H1 (cell line): ENCODE results near the gene CCNT1. TPM values are rescaled to one million over a fixed set of nuclear protein-coding genes. Genes with fewer than 3 reads are reported as not detected.

ENCODE experiments used
- CTCF ChIA-PET: fragments of 300-600 bp; sonication (Branson Sonifier 250); formaldehyde crosslinking; loops from one replicate; lab custom pipeline; 2021; ENCODE audit not compliant: partially characterized antibody; lab: Charles Lee
- POLR2A ChIA-PET: fragments of 300-600 bp; sonication (Branson Sonifier 250); formaldehyde crosslinking; loops from one replicate; lab custom pipeline; 2021; ENCODE audit warnings: inconsistent platforms; ENCODE audit not compliant: partially characterized antibody; lab: Charles Lee
- DNase-seq, 2 experiments: peaks; one replicate each; pipeline versions ENCODE4 v3.0.0 to v3.0.0-alpha.2; 2010 to 2022; ENCODE audit warnings: low spot score in 2 of 2, low read depth in 1 of 2, mixed read lengths in 1 of 2
- FAIRE-seq: peaks from 2 replicates; lab custom pipeline; 2011; peaks lifted over from hg19 to GRCh38; lab: Jason Lieb, UNC
- H2AFZ ChIP-seq: 2 replicates; pipeline ENCODE4 v1.8.1; 2012; ENCODE audit warnings: low read length, inconsistent platforms
- H2AK5ac ChIP-seq: 2 replicates; pipeline ENCODE4 v1.6.1; 2013; ENCODE audit warnings: low read depth, low read length
- H2BK120ac ChIP-seq: replicated peaks from 2 replicates; pipeline ENCODE3; 2013; ENCODE audit warnings: low read depth, low read length, inconsistent platforms
- H2BK12ac ChIP-seq: 2 replicates; pipeline ENCODE4 v1.6.1; 2013; ENCODE audit warnings: low read depth, low read length
- H2BK15ac ChIP-seq: 2 replicates; pipeline ENCODE4 v1.6.1; 2013; ENCODE audit warnings: low read length
- H2BK20ac ChIP-seq: 2 replicates; pipeline ENCODE4 v1.6.1; 2013; ENCODE audit warnings: low read length
- H2BK5ac ChIP-seq: 2 replicates; pipeline ENCODE4 v1.6.1; 2013; ENCODE audit warnings: low read depth, low read length
- H3K14ac ChIP-seq: 2 replicates; pipeline ENCODE4 v1.6.1; 2013; ENCODE audit warnings: inconsistent platforms; ENCODE audit not compliant: insufficient read length
- H3K18ac ChIP-seq: 2 replicates; pipeline ENCODE4 v1.6.1; 2013; ENCODE audit warnings: low read length; ENCODE audit errors: extremely low read depth
- H3K23ac ChIP-seq: 2 replicates; pipeline ENCODE4 v1.6.1; 2013; ENCODE audit warnings: inconsistent platforms; ENCODE audit not compliant: insufficient read length
- H3K23me2 ChIP-seq: 2 replicates; pipeline ENCODE4 v1.6.1; 2013; ENCODE audit warnings: low read depth, low read length
- H3K27ac ChIP-seq: 2 replicates; pipeline ENCODE4 v1.6.1; 2011; ENCODE audit warnings: low read depth, low read length, inconsistent platforms
- H3K27me3 ChIP-seq, 4 experiments: replicated peaks in 1 of 4; 1 replicate in 1 of 4; 2 replicates in 3 of 4; pipeline versions ENCODE4 v1.6.1 to v1.8.1; 2011 to 2013; ENCODE audit warnings: low read length in 3 of 4, mild to moderate bottlenecking in 3 of 4, inconsistent platforms in 2 of 4, mixed read lengths in 2 of 4, moderate library complexity in 1 of 4; ENCODE audit not compliant: control insufficient read depth in 3 of 4, insufficient read depth in 3 of 4; ENCODE audit errors: extremely low read depth in 1 of 4
- H3K36me3 ChIP-seq, 4 experiments: 2 replicates each; pipeline versions ENCODE4 v1.6.1 to v1.8.1; 2011 to 2013; ENCODE audit warnings: mild to moderate bottlenecking in 4 of 4, low read length in 3 of 4, moderate library complexity in 2 of 4, control low read depth in 1 of 4, inconsistent platforms in 1 of 4; ENCODE audit not compliant: insufficient read depth in 4 of 4, control insufficient read depth in 2 of 4
- H3K4ac ChIP-seq: replicated peaks from 2 replicates; pipeline ENCODE3; 2013; ENCODE audit warnings: low read length, low read depth, mixed read lengths, inconsistent platforms; ENCODE audit not compliant: insufficient read length
- H3K4me1 ChIP-seq, 4 experiments: replicated peaks in 1 of 4; 1 replicate in 1 of 4; 2 replicates in 3 of 4; pipeline versions ENCODE4 v1.6.1 to v1.8.1; 2011 to 2013; ENCODE audit warnings: low read length in 3 of 4, inconsistent platforms in 2 of 4, mixed read lengths in 1 of 4; ENCODE audit not compliant: insufficient read depth in 4 of 4, control insufficient read depth in 3 of 4
- H3K4me2 ChIP-seq, 2 experiments: 2 replicates each; pipeline versions ENCODE4 v1.6.1 to v1.8.1; 2011 to 2013; ENCODE audit warnings: low read depth in 2 of 2, low read length in 2 of 2, control low read depth in 1 of 2, inconsistent platforms in 1 of 2, mild to moderate bottlenecking in 1 of 2; ENCODE audit not compliant: insufficient read depth in 1 of 2
- H3K4me3 ChIP-seq, 4 experiments: fragments of 200-600, 300-600 bp in 1 of 4; sonication (generic), shearing (Covaris generic), sonication (Bioruptor Twin) in 1 of 4; 2 replicates each; pipeline versions ENCODE4 v1.5.1 to v1.8.1; 2011 to 2016; ENCODE audit warnings: low read length in 4 of 4, low read depth in 3 of 4, control low read depth in 2 of 4, inconsistent platforms in 2 of 4, mild to moderate bottlenecking in 2 of 4, mixed read lengths in 1 of 4, moderate library complexity in 1 of 4; ENCODE audit not compliant: insufficient read depth in 2 of 4; ENCODE audit errors: extremely low read depth in 1 of 4
- H3K56ac ChIP-seq: replicated peaks from 2 replicates; pipeline ENCODE3; 2013; ENCODE audit warnings: low read depth, mild to moderate bottlenecking, mixed read lengths, low read length, inconsistent platforms; ENCODE audit not compliant: insufficient read length
- H3K79me1 ChIP-seq: 2 replicates; pipeline ENCODE4 v1.6.1; 2013; ENCODE audit warnings: low read depth, low read length, control low read depth
- H3K79me2 ChIP-seq, 2 experiments: 2 replicates each; pipeline versions ENCODE4 v1.6.1 to v1.8.1; 2012 to 2013; ENCODE audit warnings: low read length in 2 of 2, mild to moderate bottlenecking in 2 of 2, inconsistent platforms in 1 of 2; ENCODE audit not compliant: insufficient read depth in 2 of 2, control insufficient read depth in 1 of 2
- H3K9ac ChIP-seq, 4 experiments: replicated peaks in 1 of 4; 1 replicate in 1 of 4; 2 replicates in 3 of 4; pipeline versions ENCODE4 v1.6.1 to v1.8.1; 2011 to 2013; ENCODE audit warnings: low read depth in 3 of 4, low read length in 3 of 4, control low read depth in 2 of 4, mild to moderate bottlenecking in 2 of 4, moderate library complexity in 2 of 4, inconsistent platforms in 1 of 4; ENCODE audit errors: extremely low read depth in 1 of 4
- H3K9me3 ChIP-seq, 2 experiments: 2 replicates each; pipeline versions ENCODE4 v1.6.1 to v1.8.1; 2012 to 2013; ENCODE audit warnings: mild to moderate bottlenecking in 2 of 2, moderate library complexity in 2 of 2, control low read depth in 1 of 2, inconsistent platforms in 1 of 2, low read depth in 1 of 2, low read length in 1 of 2, mixed read lengths in 1 of 2; ENCODE audit not compliant: insufficient read depth in 2 of 2
- H4K20me1 ChIP-seq, 2 experiments: replicated peaks in 1 of 2; 2 replicates each; pipeline versions ENCODE3 to v1.8.1; 2011 to 2013; ENCODE audit warnings: inconsistent platforms in 2 of 2, low read length in 2 of 2, mild to moderate bottlenecking in 1 of 2; ENCODE audit not compliant: insufficient read depth in 2 of 2, control insufficient read depth in 1 of 2
- H4K5ac ChIP-seq: 2 replicates; pipeline ENCODE4 v1.6.1; 2013; ENCODE audit warnings: low read length, low read depth, mixed read lengths, inconsistent platforms; ENCODE audit not compliant: insufficient read length
- H4K8ac ChIP-seq: 2 replicates; pipeline ENCODE4 v1.8.0; 2013; ENCODE audit warnings: mild to moderate bottlenecking, moderate library complexity, low read length, inconsistent platforms; ENCODE audit not compliant: insufficient read depth; ENCODE audit errors: extremely low read depth
- H4K91ac ChIP-seq: replicated peaks from 2 replicates; pipeline ENCODE3; 2013; ENCODE audit warnings: low read length, mixed read lengths, inconsistent platforms; ENCODE audit not compliant: insufficient read length
- CEBPB ChIP-seq: IDR thresholded peaks from 2 replicates; pipeline ENCODE4 v1.6.1; 2012; ENCODE audit warnings: low read depth, low read length
- CHD2 ChIP-seq: IDR thresholded peaks from 2 replicates; pipeline ENCODE4 v1.6.1; 2012; ENCODE audit warnings: low read length, improper control_type of control experiment
- EP300 ChIP-seq, 2 experiments: IDR thresholded peaks; 1 replicate in 1 of 2; 2 replicates in 1 of 2; pipeline ENCODE4 v1.6.1; 2011 to 2012; ENCODE audit warnings: low read depth in 2 of 2, low read length in 2 of 2, mild to moderate bottlenecking in 2 of 2, borderline replicate concordance in 1 of 2, inconsistent platforms in 1 of 2, moderate library complexity in 1 of 2
- KDM1A ChIP-seq: fragments of 200-600, 300-600 bp; sonication (generic); IDR thresholded peaks from 2 replicates; pipeline ENCODE4 v1.7.1; 2016; ENCODE audit warnings: mild to moderate bottlenecking, low read length, borderline replicate concordance
- MAFK ChIP-seq: IDR thresholded peaks from 2 replicates; pipeline ENCODE4 v1.6.1; 2012; ENCODE audit warnings: low read depth, mild to moderate bottlenecking, improper control_type of control experiment, low read length
- RBBP5 ChIP-seq: IDR thresholded peaks from 2 replicates; pipeline ENCODE4 v1.7.1; 2012; ENCODE audit warnings: low read depth, mild to moderate bottlenecking, inconsistent platforms, low read length, moderate library complexity, borderline replicate concordance
- SAP30 ChIP-seq: fragments of 300-600 bp; sonication (generic); IDR thresholded peaks from 2 replicates; pipeline ENCODE4 v1.7.1; 2012; ENCODE audit warnings: low read length, moderate library complexity, mild to moderate bottlenecking, inconsistent platforms; ENCODE audit not compliant: insufficient read depth, insufficient replicate concordance
- SRF ChIP-seq: IDR thresholded peaks from 2 replicates; pipeline ENCODE4 v1.6.1; 2011; ENCODE audit warnings: mild to moderate bottlenecking, low read depth, low read length, moderate library complexity
- SUZ12 ChIP-seq: fragments of 200-600 bp; sonication (generic); IDR thresholded peaks from 2 replicates; pipeline ENCODE4 v1.6.1; 2012; ENCODE audit warnings: mild to moderate bottlenecking, inconsistent platforms, low read length, moderate library complexity, mixed read lengths
- WGBS, 2 experiments: shearing (Covaris generic) in 1 of 2; methylation state at CpG; one replicate each; pipeline versions ENCODE4 v1.1.6 to v1.1.7; 2013 to 2015; ENCODE audit warnings: low lambda C conversion rate in 2 of 2, mixed read lengths in 2 of 2, inconsistent platforms in 1 of 2, low coverage in 1 of 2, missing lambda C conversion rate in 1 of 2; ENCODE audit not compliant: insufficient replicate concordance in 2 of 2, insufficient coverage in 1 of 2, insufficient read length in 1 of 2; ENCODE audit errors: extremely low coverage in 1 of 2, missing lambda C conversion rate in 1 of 2; 5-methylcytosine and 5-hydroxymethylcytosine counted together
- polyA plus RNA-seq, 7 experiments: library from polyadenylated mRNA; depleted of rRNA in 3 of 7; stranded (reverse) in 5 of 7; unstranded in 2 of 7; fragments of >200 nt in 5 of 7; fragments of 200-250 nt in 2 of 7; gene quantifications; 1 replicate in 5 of 7; 2 replicates in 1 of 7; 4 replicates in 1 of 7; pipeline versions ENCODE4 v1.2.1 to v1.2.3, GENCODE V29; 2011 to 2013; ENCODE audit warnings: missing spikeins in 2 of 7, mixed read lengths in 2 of 7
- total RNA-seq: library from RNA; stranded (reverse); fragmentation: NEBNext Ultra II Directional; extraction: Animal tissue kit (Norgen Biotek cat#: 25700); gene quantifications from 2 replicates; pipeline ENCODE4 v1.2.1, GENCODE V29; 2021
- TF ChIP-seq, protein P1 (sequence below), 3 experiments: IDR thresholded peaks; 1 replicate in 2 of 3; 2 replicates in 1 of 3; pipeline versions ENCODE4 v1.5.1 to v1.6.1; 2011; ENCODE audit warnings: low read length in 3 of 3, mild to moderate bottlenecking in 3 of 3, inconsistent platforms in 2 of 3, low read depth in 1 of 3, moderate library complexity in 1 of 3; ENCODE audit not compliant: insufficient read depth in 1 of 3; ENCODE audit errors: control extremely low read depth in 1 of 3

CCNT1 gene
- total and polyA plus RNA-seq, 2 of the 8 experiments (the other 6 are each of a cell fraction or from before 2014, with no cell fraction given), result 13.2 to 45.9 TPM

DNA sequence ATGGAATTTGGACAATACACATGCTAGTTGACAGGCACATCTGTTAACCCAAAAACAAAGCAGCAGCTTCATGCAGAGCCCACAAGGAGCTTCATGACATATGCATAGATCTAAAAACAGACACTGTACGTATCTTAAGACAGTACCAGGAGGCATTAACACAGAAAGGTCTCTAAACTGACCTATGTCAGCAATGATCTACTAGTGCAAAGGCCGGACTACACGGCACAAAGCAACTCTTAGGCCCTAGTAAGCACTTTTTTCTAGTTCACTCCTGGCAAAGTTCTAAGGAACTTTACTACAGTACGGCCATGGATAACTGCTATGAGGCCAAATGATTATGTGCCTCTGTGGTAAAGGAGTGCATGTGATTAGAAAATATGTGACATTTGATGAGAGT is 26.1 kb downstream of the CCNT1 start:
- H3K4me2 ChIP-seq, result no peak overlapping the region
- no peak overlapping the region for H2BK120ac ChIP-seq
- no peak overlapping the region for H3K56ac ChIP-seq
- H3K9me3 ChIP-seq, result no peaks in the 10 kb centered on the region
- DNase-seq, result no peak
- H3K4ac ChIP-seq, result no peak overlapping the region
- 69% methylated on average over 4 of the region's 4 CpGs; no CpG with 5 or more reads in 1 of the 2 experiments for WGBS, 2 experiments
- peaks cover 27 to 66% (median 40%) of the 10 kb centered on the region in 4 experiments for H3K36me3 ChIP-seq
- H3K23me2 ChIP-seq, result no peaks in the 10 kb centered on the region
- ChIA-PET POLR2A (interaction anchor here (0.9 to 2.9 kb wide), 5 partner anchors 8 to 39 kb away, joined by 3 to 15 read pairs (median 10); partner anchors contain the start of gene KANSL2), CTCF (interaction anchor here (0.6 kb wide), 1 partner anchor 19 kb away, joined by 3 read pairs; no protein-coding TSS in a partner anchor)
- no peak overlapping the region for H4K5ac ChIP-seq
- H3K79me2 ChIP-seq, result peaks cover 0 to 22% of the 10 kb centered on the region in 2 experiments; a peak in 2 of 4 replicates
- no peak overlapping the region for H2BK12ac ChIP-seq
- H2BK20ac ChIP-seq, result no peak overlapping the region
- H2AFZ ChIP-seq, result no peak overlapping the region
- H3K9ac ChIP-seq, result no peak overlapping the region
- H3K4me3 ChIP-seq, result no peak overlapping the region
- H3K18ac ChIP-seq, result no peak overlapping the region
- no peak overlapping the region for H3K14ac ChIP-seq
- H2BK15ac ChIP-seq, result no peak overlapping the region
- no peak overlapping the region for H4K8ac ChIP-seq
- H3K27me3 ChIP-seq, result no peaks in the 10 kb centered on the region
- H3K79me1 ChIP-seq, result peaks cover 7% of the 10 kb centered on the region
- no peak overlapping the region for H2BK5ac ChIP-seq
- no peak overlapping the region for H3K27ac ChIP-seq
- FAIRE-seq, result no peak
- no peaks in the 10 kb centered on the region for H3K4me1 ChIP-seq
- H4K91ac ChIP-seq, result no peak overlapping the region
- H2AK5ac ChIP-seq, result no peak overlapping the region
- H4K20me1 ChIP-seq, result peaks cover 3 to 11% of the 10 kb centered on the region in 2 experiments
- no peak overlapping the region for H3K23ac ChIP-seq
- TF ChIP-seq RBBP5, result no peak
- TF ChIP-seq, protein P1, sequence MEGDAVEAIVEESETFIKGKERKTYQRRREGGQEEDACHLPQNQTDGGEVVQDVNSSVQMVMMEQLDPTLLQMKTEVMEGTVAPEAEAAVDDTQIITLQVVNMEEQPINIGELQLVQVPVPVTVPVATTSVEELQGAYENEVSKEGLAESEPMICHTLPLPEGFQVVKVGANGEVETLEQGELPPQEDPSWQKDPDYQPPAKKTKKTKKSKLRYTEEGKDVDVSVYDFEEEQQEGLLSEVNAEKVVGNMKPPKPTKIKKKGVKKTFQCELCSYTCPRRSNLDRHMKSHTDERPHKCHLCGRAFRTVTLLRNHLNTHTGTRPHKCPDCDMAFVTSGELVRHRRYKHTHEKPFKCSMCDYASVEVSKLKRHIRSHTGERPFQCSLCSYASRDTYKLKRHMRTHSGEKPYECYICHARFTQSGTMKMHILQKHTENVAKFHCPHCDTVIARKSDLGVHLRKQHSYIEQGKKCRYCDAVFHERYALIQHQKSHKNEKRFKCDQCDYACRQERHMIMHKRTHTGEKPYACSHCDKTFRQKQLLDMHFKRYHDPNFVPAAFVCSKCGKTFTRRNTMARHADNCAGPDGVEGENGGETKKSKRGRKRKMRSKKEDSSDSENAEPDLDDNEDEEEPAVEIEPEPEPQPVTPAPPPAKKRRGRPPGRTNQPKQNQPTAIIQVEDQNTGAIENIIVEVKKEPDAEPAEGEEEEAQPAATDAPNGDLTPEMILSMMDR (IDR thresholded peaks at IDR 0.05; ENCODE audit: control extremely low read depth in 1 of 3, insufficient read depth in 1 of 3, low read depth in 1 of 3, low read length in 3 of 3), result no peak
- TF ChIP-seq SRF, result no peak
- no peak for TF ChIP-seq CHD2
- TF ChIP-seq EP300 (IDR thresholded peaks at IDR 0.05; ENCODE audit: borderline replicate concordance in 1 of 2, low read depth in 2 of 2, low read length in 2 of 2), result no peak
- no peak for TF ChIP-seq CEBPB
- no peak for TF ChIP-seq KDM1A
- TF ChIP-seq SAP30, result no peak
- no peak for TF ChIP-seq SUZ12
- TF ChIP-seq MAFK, result no peak
